AG04449 (cell line): ENCODE results near the gene CTRB1.
A peak's percentile ranks its signal among the peaks of the same experiment; 100 is the strongest.
"Not testable (repeated sequence)": the region's sequence is repeated elsewhere in the genome, so short reads cannot be mapped to it uniquely, and the experiment has no call there.

Experiments used
- CTCF ChIA-PET: fragments of 350-600 bp; formaldehyde crosslinking; extraction: SDS; loops from one replicate; lab custom pipeline; 2021; ENCODE audit warnings: antibody characterized with exemption; lab: Yijun Ruan, JAX
- POLR2A ChIA-PET: fragments of 400-600, 350-600 bp; formaldehyde crosslinking; extraction: SDS; loops from one replicate; lab custom pipeline; 2020; ENCODE audit warnings: antibody characterized with exemption, inconsistent platforms; lab: Yijun Ruan, JAX
- DNase-seq: peaks from one replicate; pipeline ENCODE4 v3.0.0-alpha.2; 2010; ENCODE audit warnings: low read depth, low spot score
- H3K4me3 ChIP-seq: 2 replicates; pipeline ENCODE4 v1.5.1; 2011; ENCODE audit warnings: low read depth, mild to moderate bottlenecking, control low read depth, low read length
- TF ChIP-seq, protein P1 (sequence below): IDR thresholded peaks from one replicate; pipeline ENCODE4 v1.5.1; 2011; ENCODE audit warnings: mild to moderate bottlenecking, moderate library complexity, low read length, control low read depth, inconsistent platforms; ENCODE audit not compliant: insufficient read depth; ENCODE audit errors: missing control alignments

Gene CTRB1

DNA sequence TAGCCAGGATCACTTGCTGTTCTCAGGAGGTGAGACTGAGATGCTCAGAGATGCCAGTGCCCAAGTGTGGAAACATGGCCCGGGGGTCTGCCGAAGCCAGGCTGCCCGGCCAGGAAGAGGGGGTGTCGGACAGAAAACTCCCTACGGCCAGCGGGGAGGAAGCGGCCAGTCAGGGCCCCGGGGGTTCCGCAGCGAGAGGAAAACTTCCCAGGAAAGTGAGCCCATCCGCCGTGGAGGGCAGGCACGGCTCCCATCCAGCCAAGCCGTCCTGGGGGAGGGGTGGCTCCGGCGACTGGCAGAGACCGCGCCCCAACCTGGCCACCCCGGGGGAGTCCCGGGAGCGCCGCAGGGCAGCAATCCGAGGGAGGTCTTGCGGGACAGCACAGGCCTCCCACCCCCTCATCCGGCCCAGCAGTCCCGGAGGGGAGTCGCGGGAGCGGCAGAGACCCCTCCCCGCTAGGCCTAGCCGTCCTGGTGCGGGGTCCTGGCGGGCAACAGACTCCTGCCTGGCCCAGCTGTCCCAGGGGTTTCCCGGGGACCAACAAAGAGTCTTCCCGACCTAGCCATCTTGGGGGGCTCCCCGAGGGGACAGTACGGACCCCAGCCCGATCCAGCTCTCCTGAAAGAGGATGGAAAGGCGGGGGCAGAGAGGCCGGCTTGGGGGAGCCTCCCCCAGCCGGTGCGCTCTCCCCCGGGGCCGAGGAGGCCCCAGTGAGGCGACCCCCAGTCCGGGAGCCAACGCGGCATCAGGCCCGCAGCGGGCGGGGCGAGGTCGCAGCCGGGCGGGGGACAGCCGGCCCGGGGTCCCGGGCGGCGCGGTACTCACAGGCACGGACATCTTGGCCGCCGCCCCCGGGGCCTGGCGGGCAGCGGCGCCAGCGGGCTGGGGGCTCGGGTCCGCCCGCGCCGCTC lies 46.5 kb downstream of the CTRB1 start:
- POLR2A ChIA-PET: interaction anchor here (1.0 kb wide), 1 partner anchor 113 kb away, joined by 3 read pairs; no protein-coding TSS in a partner anchor

GRCh38 chr16:75265911-75266701 lies 47.3 kb downstream of the CTRB1 start:
- H3K4me3 ChIP-seq: peak overlapping the region; percentile 81
- CTCF ChIA-PET: interaction anchor here (0.8 to 1.8 kb wide), 4 partner anchors 33 to 121 kb away, joined by 3 to 7 read pairs (median 4); no protein-coding TSS in a partner anchor
- TF ChIP-seq, protein P1, sequence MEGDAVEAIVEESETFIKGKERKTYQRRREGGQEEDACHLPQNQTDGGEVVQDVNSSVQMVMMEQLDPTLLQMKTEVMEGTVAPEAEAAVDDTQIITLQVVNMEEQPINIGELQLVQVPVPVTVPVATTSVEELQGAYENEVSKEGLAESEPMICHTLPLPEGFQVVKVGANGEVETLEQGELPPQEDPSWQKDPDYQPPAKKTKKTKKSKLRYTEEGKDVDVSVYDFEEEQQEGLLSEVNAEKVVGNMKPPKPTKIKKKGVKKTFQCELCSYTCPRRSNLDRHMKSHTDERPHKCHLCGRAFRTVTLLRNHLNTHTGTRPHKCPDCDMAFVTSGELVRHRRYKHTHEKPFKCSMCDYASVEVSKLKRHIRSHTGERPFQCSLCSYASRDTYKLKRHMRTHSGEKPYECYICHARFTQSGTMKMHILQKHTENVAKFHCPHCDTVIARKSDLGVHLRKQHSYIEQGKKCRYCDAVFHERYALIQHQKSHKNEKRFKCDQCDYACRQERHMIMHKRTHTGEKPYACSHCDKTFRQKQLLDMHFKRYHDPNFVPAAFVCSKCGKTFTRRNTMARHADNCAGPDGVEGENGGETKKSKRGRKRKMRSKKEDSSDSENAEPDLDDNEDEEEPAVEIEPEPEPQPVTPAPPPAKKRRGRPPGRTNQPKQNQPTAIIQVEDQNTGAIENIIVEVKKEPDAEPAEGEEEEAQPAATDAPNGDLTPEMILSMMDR: no peak
- POLR2A ChIA-PET: interaction anchor here (0.6 to 1.0 kb wide), 3 partner anchors 9 to 112 kb away, joined by 3 read pairs; no protein-coding TSS in a partner anchor
- no peak for DNase-seq

More for the DNA sequence above, 46.5 kb downstream of the CTRB1 start:
- peak overlapping the region; percentile 81 for H3K4me3 ChIP-seq
- TF ChIP-seq, protein P1: no peak
- CTCF ChIA-PET: interaction anchor here (1.1 to 1.8 kb wide), 3 partner anchors 32 to 120 kb away, joined by 3 to 7 read pairs (median 4); no protein-coding TSS in a partner anchor
- no peak for DNase-seq

DNA sequence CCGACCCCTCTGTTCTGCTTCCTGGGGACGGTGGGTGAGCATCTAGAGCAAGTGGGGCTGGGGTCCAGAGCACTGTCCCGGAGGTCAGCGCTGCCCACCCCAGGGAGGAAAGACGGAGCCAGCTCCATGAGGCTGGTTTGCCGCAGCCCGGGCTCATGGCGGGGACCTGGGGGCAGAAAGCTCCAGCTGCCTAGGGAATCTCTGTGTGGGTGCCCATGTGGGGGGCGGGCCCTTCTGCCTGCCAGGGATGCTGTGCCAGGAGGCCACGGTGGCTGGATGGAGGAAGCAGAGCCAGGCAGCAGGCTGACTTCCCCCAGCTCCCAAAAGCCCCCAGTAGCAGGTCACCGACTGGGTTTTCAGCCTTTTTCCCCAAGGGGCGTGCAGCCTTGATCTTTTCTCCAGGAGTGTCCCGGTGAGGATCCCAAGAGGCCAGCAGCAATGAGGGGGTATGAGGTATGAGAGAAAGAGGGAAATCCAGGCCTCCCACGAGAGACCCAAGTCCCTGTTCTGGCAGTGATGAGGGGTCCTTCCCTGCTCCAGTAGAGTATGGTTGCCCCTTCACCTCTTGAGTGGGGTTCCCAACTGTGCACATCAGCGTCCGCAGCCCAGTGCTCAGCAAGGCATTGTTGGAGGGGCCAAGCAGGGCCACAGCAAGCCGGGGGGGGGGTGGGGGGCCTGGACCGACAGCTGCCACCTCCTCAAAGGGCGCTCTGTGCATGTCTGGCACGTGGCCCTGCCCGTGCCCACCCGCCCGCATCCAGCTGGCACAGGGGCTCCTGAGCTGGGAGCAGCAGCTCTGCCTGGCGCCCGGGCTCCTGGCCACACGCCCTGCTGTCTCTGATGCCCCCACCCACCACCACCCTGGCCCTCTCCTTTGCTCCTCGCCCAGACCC lies 48.2 kb downstream of the CTRB1 start:
- peak overlapping the region; percentile 81 for H3K4me3 ChIP-seq
- TF ChIP-seq, protein P1: no peak
- CTCF ChIA-PET: interaction anchor here (0.8 to 1.3 kb wide), 4 partner anchors 12 to 120 kb away, joined by 3 to 7 read pairs (median 3); no protein-coding TSS in a partner anchor
- POLR2A ChIA-PET: interaction anchor here (0.6 to 0.8 kb wide), 2 partner anchors 10 to 16 kb away, joined by 3 read pairs; no protein-coding TSS in a partner anchor
- DNase-seq: no peak

GRCh38 chr16:75267631-75268264 lies 49.0 kb downstream of the CTRB1 start:
- no peak overlapping the region for H3K4me3 ChIP-seq
- DNase-seq: no peak
- POLR2A ChIA-PET: interaction anchor here (1.2 kb wide), 1 partner anchor 15 kb away, joined by 3 read pairs; no protein-coding TSS in a partner anchor
- CTCF ChIA-PET: interaction anchor here (1.1 to 1.3 kb wide), 2 partner anchors 13 to 33 kb away, joined by 3 read pairs; no protein-coding TSS in a partner anchor
- TF ChIP-seq, protein P1: no peak

DNA sequence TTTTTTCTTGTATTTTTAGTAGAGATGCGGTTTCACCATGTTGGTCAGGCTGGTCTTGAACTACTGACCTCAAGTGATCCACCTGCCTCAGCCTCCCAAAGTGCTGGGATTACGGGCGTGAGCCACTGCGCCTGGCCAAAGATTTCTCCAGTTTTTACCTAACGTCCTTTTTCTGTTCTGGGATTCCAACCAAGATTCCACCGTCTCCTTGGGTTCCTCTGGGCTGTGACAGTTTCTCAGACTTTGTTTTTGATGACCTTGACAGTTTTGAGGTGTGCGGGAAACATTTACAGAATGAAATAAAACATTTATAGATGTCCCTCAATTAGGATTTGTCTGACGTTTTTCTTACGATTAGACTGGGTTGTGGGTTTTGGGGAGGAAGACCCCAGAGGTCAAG lies 50.6 kb downstream of the CTRB1 start:
- H3K4me3 ChIP-seq, DNase-seq, CTCF ChIA-PET: not testable (repeated sequence)
- POLR2A ChIA-PET: interaction anchor here (1.2 kb wide), 1 partner anchor 17 kb away, joined by 3 read pairs; no protein-coding TSS in a partner anchor
